Left lung (tissue), 10 donors: ENCODE measurements around the gene PLAC9. TPM values are rescaled to one million over a fixed set of nuclear protein-coding genes. Genes with fewer than 3 reads are reported as not detected.

Source experiments
- ATAC-seq: fragments of 200-7000 bp; cut with Tn5 transposase; one replicate; pipeline ENCODE4 v1.9.1; 2020; ENCODE audit warnings: moderate library complexity
- DNase-seq, 4 donors: peaks; one replicate each; pipeline ENCODE4 v3.0.0-alpha.2; 2013 to 2020
- H3K27ac ChIP-seq, 2 donors: fragments of 200-600 bp; sonication (generic) in 1 of 2; one replicate each; pipeline versions ENCODE4 v1.5.0 to v1.8.0; 2020 to 2021
- H3K27me3 ChIP-seq, 2 donors: fragments of 200-600 bp; sonication (generic) in 1 of 2; one replicate each; pipeline versions ENCODE4 v1.5.0 to v1.8.0; 2020 to 2021
- H3K36me3 ChIP-seq, 2 donors: fragments of 200-600 bp; sonication (generic) in 1 of 2; one replicate each; pipeline versions ENCODE4 v1.5.0 to v1.8.0; 2020 to 2021
- H3K4me1 ChIP-seq, 2 donors: fragments of 200-600 bp; one replicate each; pipeline ENCODE4 v1.8.0; 2021
- H3K4me3 ChIP-seq, 2 donors: fragments of 200-600 bp; sonication (generic) in 1 of 2; one replicate each; pipeline versions ENCODE4 v1.5.0 to v1.8.0; 2020 to 2021; ENCODE audit warnings: mild to moderate bottlenecking in 1 of 2
- H3K9me3 ChIP-seq, 2 donors: fragments of 200-600 bp; sonication (generic) in 1 of 2; one replicate each; pipeline versions ENCODE4 v1.5.0 to v1.8.0; 2020 to 2021
- CTCF ChIP-seq, 2 donors: fragments of 200-600 bp; sonication (generic) in 1 of 2; IDR thresholded peaks; one replicate each; pipeline versions ENCODE4 v1.5.0 to v1.8.0; 2021; ENCODE audit warnings: antibody characterized with exemption in 2 of 2
- intact Hi-C, 2 donors: fragments of 100-400 bp; cut with DNase I; formaldehyde crosslinking; loops; one replicate each; pipeline versions ENCODE4 v1.11.2 to v1.14.2; 2022
- polyA plus RNA-seq, 6 donors: library from polyadenylated mRNA; unstranded; fragments of 120-200 nt; gene quantifications; one replicate each; pipeline ENCODE4 v1.2.1, GENCODE V29; 2013; ENCODE audit not compliant: insufficient read length in 6 of 6
- total RNA-seq, 2 donors: library from RNA; stranded (reverse); fragmentation: NEBNext Ultra II Directional; extraction: Animal tissue kit (Norgen Biotek cat#: 25700); gene quantifications; one replicate each; pipeline ENCODE4 v1.2.1, GENCODE V29; 2021
- donor health status: DM: no; HTN: yes; CAD: no.
- donor health status: DM: no; HTN: no; CAD: no.

PLAC9 gene
- total and polyA plus RNA-seq, 8 donors: 35.0 to 72.4 (median 50.6) TPM

GRCh38 chr10:80100116-80100515 lies 32.4 kb upstream of the PLAC9 start:
- no peaks in the 10 kb centered on the region for H3K36me3 ChIP-seq
- H3K9me3 ChIP-seq: no peaks in the 10 kb centered on the region
- TF ChIP-seq CTCF (IDR thresholded peaks at IDR 0.05): no peak
- no peak overlapping the region for H3K4me3 ChIP-seq
- ATAC-seq (no peak), DNase-seq (no peak)
- intact Hi-C loops: no loop called here
- no peaks in the 10 kb centered on the region for H3K4me1 ChIP-seq
- H3K27me3 ChIP-seq: no peaks in the 10 kb centered on the region
- no peak overlapping the region for H3K27ac ChIP-seq

GRCh38 chr10:80100861-80101695 lies 31.5 kb upstream of the PLAC9 start:
- H3K27me3 ChIP-seq: no peaks in the 10 kb centered on the region
- no peak overlapping the region for H3K4me3 ChIP-seq
- H3K36me3 ChIP-seq: no peaks in the 10 kb centered on the region
- H3K27ac ChIP-seq: no peak overlapping the region
- ATAC-seq (no peak), DNase-seq (no peak)
- no peaks in the 10 kb centered on the region for H3K4me1 ChIP-seq
- intact Hi-C loops: no loop called here
- no peaks in the 10 kb centered on the region for H3K9me3 ChIP-seq
- no peak for TF ChIP-seq CTCF (IDR thresholded peaks at IDR 0.05)

GRCh38 chr10:80104066-80104926 lies 28.2 kb upstream of the PLAC9 start:
- Histone ChIP-seq H3K4me3 (no peak overlapping the region), H3K27me3 (no peaks in the 10 kb centered on the region), H3K4me1 (no peaks in the 10 kb centered on the region), H3K36me3 (no peaks in the 10 kb centered on the region), H3K9me3 (peaks cover 3 to 15% of the 10 kb centered on the region in 2 donors), H3K27ac (peak overlapping the region; percentile 38 to 58)
- intact Hi-C loops: no loop called here
- DNase-seq (peak in 2 of 4 donors; percentile 89 to 94), ATAC-seq (peak; percentile 86)
- no peak for TF ChIP-seq CTCF (IDR thresholded peaks at IDR 0.05)

- TF ChIP-seq CTCF (IDR thresholded peaks at IDR 0.05): no peak
- Histone ChIP-seq H3K4me3 (no peak overlapping the region), H3K27ac (no peak overlapping the region), H3K36me3 (no peaks in the 10 kb centered on the region), H3K9me3 (peaks cover 3 to 19% of the 10 kb centered on the region in 2 donors), H3K4me1 (no peaks in the 10 kb centered on the region), H3K27me3 (no peaks in the 10 kb centered on the region)
- intact Hi-C loops: no loop called here
- DNase-seq (no peak), ATAC-seq (no peak)
Measured at GRCh38 chr10:80108576-80109239, 23.8 kb upstream of the PLAC9 start.
